Mesenchymal stem cell (in vitro differentiated cells and primary cell): ENCODE measurements around the gene GPBP1.
"Not testable (repeated sequence)": the region's sequence is repeated elsewhere in the genome, so short reads cannot be mapped to it uniquely, and the experiment has no call there.

Experiments
- DNase-seq: peaks from one replicate; pipeline ENCODE4 v3.0.0-alpha.2; 2013
- H2AFZ ChIP-seq: one replicate; pipeline ENCODE4 v1.6.1; 2013; ENCODE audit warnings: low read depth, mild to moderate bottlenecking, control low read depth, inconsistent platforms, low read length, moderate library complexity
- H2AK5ac ChIP-seq: 2 replicates; pipeline ENCODE4 v1.6.1; 2013; ENCODE audit warnings: low read length, moderate library complexity, mild to moderate bottlenecking, inconsistent platforms; ENCODE audit not compliant: severe bottlenecking
- H2BK120ac ChIP-seq: one replicate; pipeline ENCODE4 v1.6.1; 2013; ENCODE audit warnings: low read depth, mild to moderate bottlenecking, inconsistent platforms, low read length, moderate library complexity
- H2BK12ac ChIP-seq, 2 experiments: one replicate each; pipeline ENCODE4 v1.6.1; 2013; ENCODE audit warnings: inconsistent platforms in 2 of 2, low read length in 2 of 2, mild to moderate bottlenecking in 2 of 2, moderate library complexity in 2 of 2, control low read depth in 1 of 2
- H2BK15ac ChIP-seq: one replicate; pipeline ENCODE4 v1.6.1; 2013; ENCODE audit warnings: mild to moderate bottlenecking, low read depth, inconsistent platforms; ENCODE audit not compliant: poor library complexity, severe bottlenecking
- H2BK5ac ChIP-seq: 2 replicates; pipeline ENCODE4 v1.6.1; 2013; ENCODE audit warnings: low read depth, mild to moderate bottlenecking, low read length, control low read depth, inconsistent platforms; ENCODE audit not compliant: poor library complexity, severe bottlenecking
- H3K14ac ChIP-seq, 2 experiments: one replicate each; pipeline ENCODE4 v1.6.1; 2013; ENCODE audit warnings: inconsistent platforms in 2 of 2, low read length in 2 of 2, control low read depth in 1 of 2, mild to moderate bottlenecking in 1 of 2, moderate library complexity in 1 of 2
- H3K18ac ChIP-seq, 2 experiments: one replicate each; pipeline ENCODE4 v1.6.1; 2013; ENCODE audit warnings: inconsistent platforms in 2 of 2, low read length in 2 of 2, control low read depth in 1 of 2, low read depth in 1 of 2, mild to moderate bottlenecking in 1 of 2
- H3K23ac ChIP-seq, 2 experiments: one replicate each; pipeline ENCODE4 v1.6.1; 2013; ENCODE audit warnings: inconsistent platforms in 2 of 2, low read length in 2 of 2, mild to moderate bottlenecking in 2 of 2, moderate library complexity in 2 of 2, control low read depth in 1 of 2
- H3K27ac ChIP-seq: 2 replicates; pipeline ENCODE4 v1.5.1; 2013; ENCODE audit warnings: mild to moderate bottlenecking, moderate library complexity, low read length, control low read depth, inconsistent platforms; ENCODE audit not compliant: poor library complexity, severe bottlenecking
- H3K27me3 ChIP-seq, 2 experiments: 2 replicates each; pipeline versions ENCODE4 v1.6.1 to v1.7.0; 2013; ENCODE audit warnings: low read length in 2 of 2, mild to moderate bottlenecking in 2 of 2, moderate library complexity in 2 of 2, control low read depth in 1 of 2, inconsistent platforms in 1 of 2; ENCODE audit not compliant: control insufficient read depth in 1 of 2, insufficient read depth in 1 of 2
- H3K36me3 ChIP-seq, 2 experiments: 2 replicates each; pipeline versions ENCODE4 v1.6.1 to v1.7.0; 2013; ENCODE audit warnings: low read length in 2 of 2, control low read depth in 1 of 2, inconsistent platforms in 1 of 2, low read depth in 1 of 2, mild to moderate bottlenecking in 1 of 2; ENCODE audit not compliant: insufficient read depth in 2 of 2, control insufficient read depth in 1 of 2
- H3K4ac ChIP-seq, 2 experiments: one replicate each; pipeline ENCODE4 v1.6.1; 2013; ENCODE audit warnings: inconsistent platforms in 2 of 2, low read length in 2 of 2, mild to moderate bottlenecking in 2 of 2, moderate library complexity in 2 of 2, control low read depth in 1 of 2, low read depth in 1 of 2
- H3K4me1 ChIP-seq: 2 replicates; pipeline ENCODE4 v1.6.1; 2013; ENCODE audit warnings: low read depth, low read length, control low read depth; ENCODE audit not compliant: control insufficient read depth, insufficient read depth
- H3K4me2 ChIP-seq: 2 replicates; pipeline ENCODE4 v1.6.1; 2013; ENCODE audit warnings: low read length, mild to moderate bottlenecking, inconsistent platforms; ENCODE audit not compliant: poor library complexity, severe bottlenecking
- H3K4me3 ChIP-seq, 2 experiments: 2 replicates each; pipeline versions ENCODE4 v1.5.1 to v1.7.0; 2013; ENCODE audit warnings: low read length in 2 of 2, mild to moderate bottlenecking in 2 of 2, control low read depth in 1 of 2, low read depth in 1 of 2; ENCODE audit not compliant: insufficient read depth in 1 of 2
- H3K79me1 ChIP-seq: replicated peaks from 2 replicates; pipeline ENCODE4 v1.6.1; 2013; ENCODE audit warnings: mild to moderate bottlenecking, control low read depth, low read length, inconsistent platforms; ENCODE audit not compliant: poor library complexity, severe bottlenecking
- H3K9ac ChIP-seq: 2 replicates; pipeline ENCODE4 v1.7.0; 2013; ENCODE audit warnings: mild to moderate bottlenecking, low read length, moderate library complexity
- H3K9me3 ChIP-seq: 2 replicates; pipeline ENCODE4 v1.7.0; 2013; ENCODE audit warnings: mild to moderate bottlenecking, low read length; ENCODE audit not compliant: control insufficient read depth
- H4K8ac ChIP-seq: one replicate; pipeline ENCODE4 v1.6.1; 2013; ENCODE audit warnings: inconsistent platforms, mild to moderate bottlenecking, low read length, moderate library complexity
- H4K91ac ChIP-seq: one replicate; pipeline ENCODE4 v1.6.1; 2013; ENCODE audit warnings: mild to moderate bottlenecking, low read length, inconsistent platforms
- WGBS: methylation state at CpG from one replicate; pipeline ENCODE4 v1.1.7; 2013; ENCODE audit warnings: mixed read lengths; 5-methylcytosine and 5-hydroxymethylcytosine counted together

GPBP1 gene

GRCh38 chr5:57167201-57167600 is 6.7 kb upstream of the GPBP1 start:
- DNase-seq: no peak
- Histone ChIP-seq H3K4me3 (no peak overlapping the region), H3K27me3 (no peaks in the 10 kb centered on the region), H2BK120ac (no peak overlapping the region), H4K91ac (no peak overlapping the region), H3K79me1 (peaks cover 3% of the 10 kb centered on the region), H2AK5ac (no peak overlapping the region), H3K4ac (no peak overlapping the region), H3K27ac (no peak overlapping the region), H3K9me3 (no peaks in the 10 kb centered on the region), H2BK12ac (no peak overlapping the region), H3K18ac (no peak overlapping the region), H2BK5ac (no peak overlapping the region), H3K36me3 (no peaks in the 10 kb centered on the region), H3K4me1 (peaks cover 4% of the 10 kb centered on the region), H3K14ac (no peak overlapping the region), H2AFZ (no peak overlapping the region), H3K9ac (no peak overlapping the region), H2BK15ac (no peak overlapping the region), H3K23ac (no peak overlapping the region), H4K8ac (no peak overlapping the region), H3K4me2 (no peak overlapping the region)
- 97% methylated on average over 5 of the region's 5 CpGs for WGBS

GRCh38 chr5:57170116-57170515 is 3.7 kb upstream of the GPBP1 start:
- H3K27ac ChIP-seq, H3K4me2 ChIP-seq, DNase-seq, H3K18ac ChIP-seq, H2BK120ac ChIP-seq, H3K23ac ChIP-seq, H2BK5ac ChIP-seq, H3K9ac ChIP-seq, H4K8ac ChIP-seq, H3K27me3 ChIP-seq, H2AFZ ChIP-seq, H2AK5ac ChIP-seq, H3K79me1 ChIP-seq, H4K91ac ChIP-seq, H3K14ac ChIP-seq, H3K4me3 ChIP-seq, H3K36me3 ChIP-seq, H3K4ac ChIP-seq, H2BK12ac ChIP-seq, H3K4me1 ChIP-seq, H2BK15ac ChIP-seq, H3K9me3 ChIP-seq: not testable (repeated sequence)
- 94% methylated on average over 9 of the region's 13 CpGs for WGBS

GRCh38 chr5:57171816-57172465 is 1.9 kb upstream of the GPBP1 start:
- H3K27ac ChIP-seq: peak overlapping the region; percentile 29

GRCh38 chr5:57172466-57173318 is 1.2 kb upstream of the GPBP1 start:
- peaks cover 4% of the 10 kb centered on the region for H3K4me1 ChIP-seq
- peak overlapping the region; percentile 80 to 84 for H3K4me3 ChIP-seq
- H3K27ac ChIP-seq: peak overlapping the region; percentile 75
- peak overlapping the region; percentile 87 for H2BK5ac ChIP-seq
- H3K27me3 ChIP-seq: no peaks in the 10 kb centered on the region
- peak overlapping the region; percentile 100 for H3K9ac ChIP-seq
- H3K14ac ChIP-seq: peak overlapping the region in 1 of 2 experiments; percentile 61
- no peak overlapping the region for H2BK120ac ChIP-seq
- peaks cover 3% of the 10 kb centered on the region for H3K79me1 ChIP-seq
- peak overlapping the region; percentile 95 for H2BK15ac ChIP-seq
- H2BK12ac ChIP-seq: no peak overlapping the region
- peak overlapping the region; percentile 83 for H2AFZ ChIP-seq
- H4K91ac ChIP-seq: no peak overlapping the region
- peak overlapping the region in 1 of 2 experiments; percentile 93 for H3K23ac ChIP-seq
- H2AK5ac ChIP-seq: no peak overlapping the region
- 1% methylated on average over 26 of the region's 31 CpGs for WGBS
- H3K9me3 ChIP-seq: no peaks in the 10 kb centered on the region
- peak overlapping the region in 1 of 2 experiments; percentile 75 for H3K4ac ChIP-seq
- H3K4me2 ChIP-seq: peak overlapping the region; percentile 100
- H3K18ac ChIP-seq: peak overlapping the region; percentile 45 to 97
- DNase-seq: peak; percentile 49
- H3K36me3 ChIP-seq: peaks cover 0 to 2% of the 10 kb centered on the region in 2 experiments
- H4K8ac ChIP-seq: peak overlapping the region; percentile 59

More at GRCh38 chr5:57171816-57172465, 1.9 kb upstream of the GPBP1 start:
- H3K4me3 ChIP-seq: peak overlapping the region in 1 of 2 experiments; percentile 84
- H2BK120ac ChIP-seq: no peak overlapping the region
- no peaks in the 10 kb centered on the region for H3K27me3 ChIP-seq
- no peak overlapping the region for H3K18ac ChIP-seq
- 76% methylated on average over 7 of the region's 16 CpGs for WGBS
- H3K14ac ChIP-seq: no peak overlapping the region
- H2BK12ac ChIP-seq: no peak overlapping the region
- H3K36me3 ChIP-seq: no peaks in the 10 kb centered on the region
- peak overlapping the region; percentile 100 for H3K9ac ChIP-seq
- H4K8ac ChIP-seq: no peak overlapping the region
- no peak overlapping the region for H2BK5ac ChIP-seq
- peak overlapping the region in 1 of 2 experiments; percentile 67 for H3K23ac ChIP-seq
- peak overlapping the region; percentile 100 for H3K4me2 ChIP-seq
- H3K9me3 ChIP-seq: no peaks in the 10 kb centered on the region
- peak; percentile 59 for DNase-seq
- H3K4me1 ChIP-seq: peaks cover 4% of the 10 kb centered on the region
- H3K4ac ChIP-seq: peak overlapping the region in 1 of 2 experiments; percentile 75
- no peak overlapping the region for H2AK5ac ChIP-seq
- no peak overlapping the region for H2BK15ac ChIP-seq
- no peak overlapping the region for H2AFZ ChIP-seq
- no peak overlapping the region for H4K91ac ChIP-seq
- peaks cover 3% of the 10 kb centered on the region for H3K79me1 ChIP-seq
